GM19239 (cell line): ENCODE results near the gene EN2.
A peak's percentile ranks its signal among the peaks of the same experiment; 100 is the strongest.

Source experiments
- DNase-seq: peaks from one replicate; pipeline ENCODE4 v3.0.0; 2011; ENCODE audit warnings: low spot score; ENCODE audit not compliant: insufficient read length
- FAIRE-seq: peaks from 2 replicates; lab custom pipeline; 2011; peaks lifted over from hg19 to GRCh38; lab: Jason Lieb, UNC

The EN2 gene

DNA sequence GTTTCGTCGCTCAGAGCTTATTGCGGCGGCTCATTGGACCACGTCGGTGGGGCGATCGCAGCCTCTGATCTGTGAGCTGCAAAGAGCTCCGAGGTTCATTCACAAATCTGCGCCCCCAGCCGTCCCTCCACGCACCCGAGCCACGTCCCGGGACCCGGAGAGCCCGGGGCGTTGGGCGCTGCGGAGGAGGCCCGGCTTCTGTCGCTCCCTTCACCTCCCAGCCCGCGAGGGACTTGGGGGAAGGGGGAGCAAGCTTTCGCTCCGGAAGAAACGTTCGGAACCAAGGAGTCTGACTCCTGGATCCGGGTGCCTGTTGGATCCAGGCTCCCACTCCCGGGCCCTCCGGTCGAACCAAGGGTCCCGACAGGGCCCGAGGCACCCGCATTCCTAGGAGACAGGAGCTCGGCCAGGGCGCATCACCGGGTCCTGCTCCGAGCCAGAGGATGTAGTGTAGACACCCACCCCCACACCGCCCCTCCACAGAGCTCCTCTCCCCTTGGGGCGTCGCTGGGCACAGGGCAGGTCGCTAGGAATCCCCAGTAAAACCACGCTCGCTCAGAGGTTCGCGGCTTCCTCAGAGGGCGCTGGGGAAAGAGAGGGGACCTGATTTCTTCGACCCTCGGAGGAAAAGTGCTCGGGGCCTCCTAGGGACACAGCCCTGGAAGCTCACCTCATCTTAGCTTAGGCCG, 7.9 kb upstream of the EN2 start:
- no peak for DNase-seq
- no peak for FAIRE-seq

DNA sequence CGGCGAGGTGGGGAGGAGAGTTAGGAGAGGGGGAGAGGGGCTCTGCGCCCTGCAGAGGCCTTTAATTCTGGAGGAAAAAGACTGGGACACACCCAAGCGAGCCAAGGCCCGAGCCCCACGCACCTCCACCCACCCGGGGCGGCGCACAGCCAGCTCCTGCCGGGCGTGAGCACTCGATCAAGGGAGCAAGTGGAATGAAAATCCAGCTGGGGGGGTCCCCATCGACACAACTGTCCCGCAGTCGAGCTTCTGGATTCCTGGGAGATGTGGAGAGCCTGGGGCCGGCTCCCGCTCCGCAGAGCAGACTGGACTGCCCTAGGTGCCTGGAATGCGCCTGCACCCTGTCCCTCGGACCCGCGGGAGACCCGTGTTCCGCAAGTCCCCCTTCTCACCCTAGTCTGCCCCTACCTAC, 7.4 kb upstream of the EN2 start:
- FAIRE-seq (no peak), DNase-seq (no peak)

DNA sequence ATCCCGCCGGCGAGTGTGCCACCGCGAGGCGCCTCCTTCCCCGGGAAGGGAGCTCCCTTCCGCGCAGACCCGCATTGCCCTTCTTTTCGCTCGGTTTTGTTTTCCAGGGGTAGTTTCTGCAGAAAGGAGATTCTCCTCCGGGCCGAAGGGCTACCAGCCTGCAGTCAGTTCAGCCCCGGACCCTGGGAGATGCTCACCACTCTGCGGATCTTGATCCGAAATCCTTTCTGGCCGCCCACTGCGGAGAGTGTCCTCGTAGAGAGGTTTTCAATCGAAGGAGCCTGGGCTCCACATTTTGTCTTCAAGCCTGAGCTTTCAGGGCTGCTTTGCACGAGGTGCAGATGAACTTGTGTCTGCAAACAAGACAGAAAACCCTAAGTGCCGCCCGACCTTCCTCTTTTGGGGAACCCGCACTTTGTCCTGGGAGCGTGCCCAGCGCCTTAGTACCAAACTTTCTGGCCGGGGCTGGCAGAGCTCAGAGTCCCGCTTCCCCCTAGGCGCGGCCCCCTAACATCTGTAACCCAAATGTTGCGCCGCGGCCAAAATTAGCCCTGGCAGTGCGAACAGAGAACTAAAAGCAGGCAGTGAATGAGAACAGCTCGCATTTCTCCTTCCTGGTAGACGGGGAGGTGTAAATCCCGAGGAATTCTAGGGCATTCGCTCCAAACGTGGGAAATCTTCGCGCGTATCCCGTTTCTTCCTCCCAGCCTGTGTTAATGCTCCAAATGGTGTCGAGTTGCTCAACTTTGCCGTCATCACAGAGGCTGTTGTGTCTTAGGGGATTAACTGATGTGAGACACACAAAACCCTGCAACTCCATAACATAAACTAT, 6.7 kb upstream of the EN2 start:
- no peak for DNase-seq
- FAIRE-seq, result no peak

DNA sequence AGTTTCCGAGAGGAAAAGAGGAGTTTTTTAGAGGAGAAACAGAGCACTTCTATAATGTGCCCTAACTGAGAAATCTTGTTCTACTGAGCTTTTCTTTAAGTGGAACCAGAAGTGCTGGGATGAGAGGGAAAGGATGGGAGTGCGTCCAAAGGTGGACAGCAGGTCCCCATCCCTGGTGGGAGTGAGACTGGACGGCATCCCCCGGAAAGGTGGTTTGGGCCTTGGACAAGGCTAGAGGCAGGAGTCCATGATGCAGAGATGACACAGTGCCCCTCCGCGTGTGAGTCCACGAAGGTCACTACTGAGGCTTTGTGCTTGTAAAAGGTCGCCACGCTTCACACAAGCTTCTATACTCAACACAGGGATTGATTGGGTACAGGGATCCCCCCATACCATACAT, 6.1 kb upstream of the EN2 start:
- DNase-seq, result no peak

DNA sequence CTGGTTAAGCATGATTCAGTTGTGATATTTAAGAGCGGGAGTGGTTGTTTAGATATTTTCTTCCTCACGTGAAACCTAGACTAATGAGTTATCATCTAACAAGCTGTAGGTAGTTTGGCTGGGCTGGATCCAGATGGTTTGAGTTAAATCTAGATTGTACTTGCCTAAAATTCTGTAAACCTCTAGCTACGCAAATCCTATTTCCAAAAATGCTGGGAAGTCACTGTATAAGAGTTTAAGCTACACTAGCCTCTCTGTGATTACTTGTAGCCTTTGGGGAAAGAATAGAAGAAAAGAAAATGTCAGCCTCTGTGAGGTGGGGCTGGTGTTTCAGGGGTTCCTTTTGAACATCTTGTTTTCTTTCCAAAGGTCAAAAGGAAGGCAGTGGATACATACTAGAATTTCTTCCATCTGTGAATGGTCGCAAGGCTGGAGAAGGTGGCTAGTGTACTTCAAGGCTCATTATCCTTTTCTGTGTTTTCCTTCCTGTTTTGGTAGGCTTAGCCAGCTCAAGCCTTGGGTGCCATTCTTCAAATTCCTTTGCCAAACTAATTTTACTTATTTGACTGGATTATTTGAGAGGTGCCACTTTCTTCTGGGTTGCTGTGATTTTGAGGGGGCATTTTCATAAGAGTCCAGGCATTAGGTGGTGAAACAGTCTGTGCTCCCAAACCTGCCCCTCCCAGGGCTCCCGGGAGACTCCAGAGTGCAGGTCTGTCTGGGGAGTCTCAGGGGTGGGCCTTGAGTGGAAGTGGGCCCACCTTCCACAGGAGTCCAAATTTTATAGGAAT, 5.2 kb upstream of the EN2 start:
- DNase-seq (no peak), FAIRE-seq (no peak)

More for the DNA sequence above, 6.1 kb upstream of the EN2 start:
- no peak for FAIRE-seq

DNA sequence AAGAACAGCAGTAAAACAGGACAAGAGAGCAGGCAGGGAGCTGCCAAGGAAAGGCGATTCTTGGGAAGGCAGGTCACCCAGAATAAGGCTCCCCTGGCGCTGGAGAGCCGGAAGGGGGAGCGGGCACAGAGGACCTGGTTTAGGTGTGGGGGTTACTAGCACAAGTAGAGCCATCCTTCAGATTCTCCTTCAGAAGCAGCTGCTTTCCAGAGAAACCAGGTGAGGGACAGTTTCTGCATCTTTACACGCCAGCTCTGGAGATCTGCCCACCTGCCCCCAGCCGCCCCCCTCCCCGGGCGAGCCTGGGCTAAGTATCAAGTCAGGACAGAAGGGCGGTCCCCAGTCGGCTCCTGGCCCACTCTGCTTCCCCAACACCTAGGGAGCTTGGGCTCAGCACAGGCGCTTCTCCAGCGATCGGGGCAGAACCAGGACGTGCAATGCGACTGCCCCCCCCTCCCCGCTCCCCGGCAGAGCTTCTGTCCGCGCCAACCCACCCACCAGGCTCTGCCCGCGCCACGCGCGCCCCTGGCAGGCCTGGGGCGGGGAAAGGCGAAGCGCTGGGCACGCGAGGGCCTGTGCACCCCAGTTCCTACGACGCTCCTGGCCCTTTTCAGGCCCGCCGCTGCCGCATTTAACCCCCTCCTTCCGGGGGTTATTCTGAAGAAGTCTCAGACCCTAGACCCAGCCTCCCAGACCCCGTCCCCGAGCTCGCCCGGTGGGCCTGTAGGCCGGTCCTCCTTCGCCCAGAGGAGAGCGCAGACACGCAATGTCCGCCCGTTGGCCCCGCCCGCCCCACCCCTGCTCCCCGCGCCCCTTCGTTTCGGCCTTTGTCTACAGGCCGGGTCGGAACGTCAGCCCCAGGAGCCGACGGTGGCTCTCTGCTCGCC, 4.4 kb upstream of the EN2 start:
- FAIRE-seq (no peak), DNase-seq (no peak)

DNA sequence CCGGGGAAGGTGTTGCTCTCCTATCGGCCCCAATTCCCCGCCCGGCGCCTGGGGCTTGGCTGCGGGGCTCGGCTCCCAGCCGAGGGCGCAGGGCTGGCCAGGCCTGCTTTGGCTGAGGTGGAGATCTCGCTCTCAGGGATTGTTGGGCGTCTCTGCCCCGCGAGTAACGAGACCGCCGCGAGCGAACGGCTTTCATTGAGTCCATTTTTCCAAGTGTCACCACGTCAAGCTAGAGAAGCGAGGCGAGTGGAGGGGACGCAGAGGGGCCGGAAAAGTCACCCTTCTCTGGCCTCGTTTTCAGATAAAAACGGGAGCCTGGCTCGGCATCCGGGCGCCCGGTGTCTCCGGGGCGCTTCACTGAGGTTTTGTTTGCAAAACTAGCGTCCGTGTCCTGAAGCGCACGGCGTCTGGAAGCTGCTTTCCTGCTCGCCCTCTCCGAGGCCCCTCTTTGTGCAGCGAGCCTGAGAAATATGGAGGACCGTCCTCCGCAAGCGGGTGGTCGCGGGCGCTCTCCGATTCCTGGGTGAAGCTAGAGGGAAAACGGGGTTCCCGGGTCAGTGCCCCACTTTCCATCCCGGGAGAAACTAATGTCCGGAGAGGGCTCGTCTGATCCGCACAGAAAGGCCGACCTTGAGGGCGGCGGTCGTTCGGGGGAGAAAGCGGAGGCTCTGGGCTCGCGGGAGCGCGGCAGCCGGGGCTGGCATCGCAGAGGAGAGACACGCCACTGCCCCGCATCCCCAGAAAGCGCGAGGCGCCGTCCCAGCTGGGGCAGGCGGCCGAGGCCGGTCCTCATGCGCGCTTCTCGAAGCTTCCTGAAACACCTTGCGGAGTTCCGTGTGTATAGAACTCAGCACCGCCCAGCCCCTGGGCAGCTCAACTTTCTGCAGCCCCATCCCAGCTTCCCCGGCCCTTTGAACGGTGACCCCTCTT, 3.5 kb upstream of the EN2 start:
- FAIRE-seq, result no peak
- no peak for DNase-seq

DNA sequence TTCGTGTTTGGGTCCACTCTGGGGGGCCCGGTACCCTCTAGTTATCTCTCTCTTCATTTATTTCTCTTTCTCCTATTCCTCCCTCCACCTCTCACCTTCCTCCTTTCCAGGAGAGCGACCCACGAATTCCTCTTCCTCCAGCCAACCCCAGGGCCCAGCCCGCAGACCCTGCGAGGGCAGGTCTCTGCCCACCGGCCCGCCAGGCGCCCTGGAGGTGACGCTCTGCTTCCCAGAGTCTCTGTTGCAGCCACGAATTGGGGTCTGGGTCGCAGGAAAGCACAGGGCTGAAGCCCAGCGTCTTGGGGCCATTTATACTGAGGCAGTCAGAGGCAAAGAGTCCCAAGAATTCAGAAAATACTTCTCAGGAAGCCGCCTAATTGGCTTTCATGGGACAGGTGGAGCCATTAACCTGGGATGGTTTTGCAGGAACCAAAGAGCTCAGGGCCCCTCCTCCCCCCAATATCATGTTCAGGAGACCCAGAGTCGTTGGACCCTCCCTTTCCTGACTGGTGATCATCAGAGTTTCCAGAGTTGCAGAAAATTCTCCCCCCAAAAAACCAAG, 2.7 kb upstream of the EN2 start:
- no peak for FAIRE-seq
- no peak for DNase-seq

DNA sequence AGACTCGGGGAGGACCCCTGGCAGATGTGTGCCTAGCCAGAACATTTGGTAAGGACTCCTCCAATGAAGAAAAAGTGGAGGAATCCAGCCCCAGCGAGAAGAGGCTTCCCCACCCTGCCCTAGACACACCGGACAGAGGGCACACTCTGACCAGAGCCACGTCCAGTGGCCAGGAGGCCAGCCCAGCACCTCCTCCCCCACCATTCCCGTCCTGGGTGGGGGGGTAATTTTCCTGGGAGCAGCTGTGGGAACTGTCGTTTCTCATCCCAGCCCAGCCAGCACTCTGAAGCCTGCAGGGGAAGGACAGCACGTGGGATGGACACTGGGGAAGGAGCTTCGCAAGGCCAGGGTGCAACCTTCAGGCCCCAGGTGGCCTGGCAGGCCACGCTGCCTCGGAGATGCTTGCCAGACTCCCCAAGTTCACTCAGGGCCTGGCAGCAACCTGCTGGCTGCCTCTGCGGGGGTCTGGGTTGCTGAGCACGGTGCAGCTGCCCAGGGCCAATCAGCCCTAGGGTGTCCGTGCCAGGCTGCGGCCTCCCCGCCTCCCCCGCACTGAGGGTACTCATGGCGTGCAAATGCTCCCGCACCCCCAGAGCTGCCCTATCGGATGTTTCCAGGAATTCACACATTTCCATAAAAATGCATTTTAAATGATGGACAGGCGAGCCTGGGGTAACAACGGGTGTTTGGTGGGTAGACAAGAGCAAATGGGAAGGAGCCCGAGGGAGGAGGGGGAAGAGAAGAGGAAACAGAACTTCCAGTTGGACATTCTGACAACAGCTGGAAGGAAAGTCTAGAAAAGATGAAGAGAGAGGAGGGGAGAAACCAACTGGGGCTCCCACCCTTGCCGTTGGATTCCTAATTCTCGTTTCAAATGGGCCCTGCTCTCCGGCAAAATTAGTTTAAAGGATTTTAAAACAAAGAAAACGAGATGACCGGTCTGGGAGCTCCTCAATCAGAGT, 1.9 kb upstream of the EN2 start:
- no peak for DNase-seq
- FAIRE-seq, result no peak

DNA sequence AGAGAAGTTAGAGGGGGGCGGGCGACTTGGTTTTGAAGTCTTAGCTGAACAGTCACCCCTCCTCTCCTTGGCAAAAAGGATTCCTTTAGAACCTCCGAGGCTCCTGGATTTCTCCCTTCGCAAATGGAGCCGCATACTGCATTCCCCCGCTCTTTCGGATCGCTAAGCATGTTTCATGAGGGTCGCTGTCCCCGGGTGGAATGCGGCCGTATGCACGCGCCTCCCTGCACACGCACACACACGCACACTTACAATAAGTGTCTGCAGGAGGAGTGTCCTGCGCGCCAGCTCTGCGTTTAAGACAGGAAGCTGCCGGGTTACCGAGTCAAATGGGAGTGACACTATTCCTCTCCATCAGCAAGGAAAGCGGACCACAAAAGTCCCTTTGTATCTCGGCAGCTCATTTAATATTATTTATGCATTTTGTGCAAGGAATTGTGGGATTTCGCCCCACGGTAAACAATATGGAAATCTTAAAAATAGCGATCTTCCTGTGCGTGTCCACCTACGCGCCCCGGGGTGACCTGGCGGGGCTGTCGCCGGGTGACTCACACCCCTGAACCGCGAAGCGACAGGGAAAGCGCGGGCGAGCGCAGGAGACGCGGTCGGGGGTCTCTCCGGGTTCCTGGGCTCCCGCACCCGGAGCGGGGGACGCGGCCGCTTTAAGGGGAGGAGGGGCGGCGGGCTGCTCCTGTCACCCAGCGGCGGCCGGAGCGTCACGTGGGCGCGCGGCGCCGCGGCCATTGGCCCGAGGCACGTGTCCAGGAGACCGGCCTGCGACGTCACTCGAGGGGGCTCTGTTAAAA, 988 bp upstream of the EN2 start:
- DNase-seq (peak; percentile 78), FAIRE-seq (no peak)

DNA sequence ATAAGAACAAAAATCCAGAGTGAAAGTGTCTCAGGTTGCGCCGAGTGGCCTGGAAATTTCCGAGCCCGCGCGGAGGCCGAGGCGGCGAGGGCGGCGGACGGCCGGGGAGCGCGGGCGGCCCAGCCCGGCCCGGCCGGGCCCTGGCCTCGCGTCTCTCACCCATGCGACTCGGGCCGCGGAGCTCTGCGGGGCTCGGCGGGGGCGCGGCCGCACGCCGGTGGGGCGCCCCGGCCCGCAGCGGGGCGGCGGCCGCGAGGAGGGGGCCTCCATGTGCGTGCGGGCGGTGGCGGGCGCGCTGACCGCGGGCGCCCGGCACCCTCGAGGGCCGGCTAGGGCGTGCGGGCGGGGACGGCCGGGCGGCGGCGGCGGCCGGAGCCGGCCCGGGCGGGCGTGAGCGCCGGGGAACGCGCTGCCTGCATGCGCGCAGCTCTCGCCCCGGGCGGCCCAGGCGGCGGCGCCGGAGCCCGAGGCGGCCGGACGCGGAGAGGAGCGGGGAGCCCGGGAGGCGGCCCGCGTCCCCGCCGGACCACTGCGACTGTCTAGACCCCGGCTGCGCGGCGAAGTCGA, 302 bp upstream of the EN2 start:
- FAIRE-seq, result no peak
- no peak for DNase-seq

DNA sequence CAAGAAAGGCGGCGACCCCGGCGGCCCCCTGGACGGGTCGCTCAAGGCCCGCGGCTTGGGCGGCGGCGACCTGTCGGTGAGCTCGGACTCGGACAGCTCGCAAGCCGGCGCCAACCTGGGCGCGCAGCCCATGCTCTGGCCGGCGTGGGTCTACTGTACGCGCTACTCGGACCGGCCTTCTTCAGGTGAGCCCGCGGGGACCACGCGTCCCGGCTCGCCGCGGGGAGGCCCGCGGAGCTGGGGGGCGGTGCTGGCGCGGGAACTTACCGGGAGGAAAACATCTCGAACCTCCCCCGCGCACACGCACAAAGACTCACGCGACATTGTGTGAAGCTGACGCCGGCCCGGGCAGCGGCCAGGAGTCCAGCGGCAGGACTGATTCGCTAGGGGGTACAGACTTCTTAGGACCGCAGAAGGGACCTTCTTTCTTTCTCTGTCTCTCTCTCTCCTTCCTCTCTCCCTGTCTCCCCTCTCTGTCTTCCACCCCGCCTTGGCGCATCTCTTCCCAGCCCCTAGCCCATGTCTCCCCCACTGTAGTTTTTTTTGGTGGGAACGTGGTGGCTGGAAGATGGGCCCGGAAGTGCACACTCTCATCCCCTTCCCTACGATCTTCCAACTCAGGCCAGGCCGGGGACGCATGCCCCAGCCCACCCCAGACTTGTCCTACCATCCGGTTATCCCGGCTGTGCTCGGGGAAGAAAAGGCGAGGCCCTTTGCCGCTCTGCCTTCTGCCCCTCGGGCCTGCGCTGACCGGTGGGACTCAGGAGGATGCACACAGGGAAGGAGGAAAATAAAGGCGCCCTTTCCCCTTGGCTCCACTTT, 1.2 kb downstream of the EN2 start:
- DNase-seq (no peak), FAIRE-seq (no peak)

DNA sequence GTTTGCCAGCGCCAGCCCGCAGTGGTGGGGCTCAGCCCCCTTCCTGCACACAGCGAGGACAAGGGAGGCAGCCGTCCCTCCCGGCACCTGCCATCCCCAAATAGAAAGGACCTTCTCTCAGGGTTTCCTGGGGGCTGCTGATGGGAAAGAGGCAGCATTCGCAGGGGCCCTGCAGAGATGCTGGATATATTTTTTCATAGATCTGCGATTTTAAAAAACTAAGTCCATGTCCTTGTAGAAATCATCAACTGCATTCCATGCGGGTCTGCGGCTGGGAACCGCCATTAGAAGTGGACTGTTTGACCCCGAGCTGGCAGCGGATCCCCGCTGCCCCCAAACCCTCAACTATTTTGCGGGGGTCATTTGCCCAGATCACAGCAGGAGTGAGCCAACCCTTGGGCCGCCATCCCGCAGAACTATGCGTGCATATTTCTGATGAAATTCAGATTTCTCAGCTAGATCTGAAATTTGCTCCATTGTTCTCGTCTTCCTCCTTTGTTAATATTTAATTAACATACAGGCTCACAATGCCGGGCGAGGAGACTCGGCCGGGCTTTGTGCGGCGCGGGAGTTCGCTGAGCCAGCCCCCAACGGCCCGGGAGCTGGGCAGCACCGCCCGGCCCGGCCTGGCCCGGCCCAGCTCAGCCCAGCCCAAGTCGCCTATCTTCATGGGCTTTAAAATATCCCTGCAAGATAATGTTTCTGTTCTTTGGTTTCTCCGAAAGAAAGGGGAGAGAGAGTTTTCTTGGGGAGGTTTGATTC, 2.0 kb downstream of the EN2 start:
- DNase-seq (no peak), FAIRE-seq (no peak)

DNA sequence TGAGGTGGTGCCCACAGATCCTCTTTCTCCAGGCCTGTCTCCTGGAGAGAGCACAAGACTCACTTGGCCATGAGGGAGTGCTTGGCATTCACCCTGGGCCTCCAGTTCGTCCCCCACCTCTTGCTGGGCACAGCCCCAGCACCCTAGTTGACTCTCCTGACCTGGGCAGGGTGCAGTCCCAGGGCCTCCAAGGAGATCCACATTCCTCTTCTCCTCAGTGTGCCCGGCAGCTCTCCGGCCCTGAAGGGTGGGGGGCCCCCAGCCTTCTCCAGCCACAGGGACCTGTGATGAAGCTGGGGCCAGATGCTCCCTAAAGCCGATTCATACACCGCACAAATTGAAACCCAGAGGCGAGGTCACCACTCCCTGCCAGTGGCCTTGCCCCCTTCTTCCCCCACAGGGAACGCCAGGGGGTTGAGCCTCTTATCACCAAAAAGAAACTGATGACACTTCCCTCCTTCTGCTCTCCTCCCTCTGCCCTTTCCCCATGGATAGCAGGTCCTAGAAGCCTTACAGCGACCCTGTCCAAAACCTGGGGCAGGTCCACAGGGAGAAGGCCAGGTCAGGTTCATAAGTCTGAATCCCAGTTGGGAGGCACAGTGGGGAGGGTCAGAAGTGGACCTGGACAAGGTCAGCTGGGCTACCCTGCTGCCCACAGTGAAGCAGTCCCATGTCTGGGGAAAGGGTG, 3.1 kb downstream of the EN2 start:
- FAIRE-seq (no peak), DNase-seq (no peak)
